Natural killer cell (primary cell): ENCODE data around the gene RHOC. TPM values are rescaled to one million over a fixed set of nuclear protein-coding genes. Genes with fewer than 3 reads are reported as not detected.

Experiments
- ATAC-seq, 3 donors: fragments of 150-1000 bp in 2 of 3; fragments of 200-7000 bp in 1 of 3; cut with Tn5 transposase; 1 replicate in 1 of 3; 2 replicates in 2 of 3; pipeline ENCODE4 v1.10.0; 2021; ENCODE audit warnings: mild to moderate bottlenecking in 2 of 3, moderate library complexity in 2 of 3
- DNase-seq, 2 donors: peaks; one replicate each; pipeline versions ENCODE4 v3.0.0 to v3.0.0-alpha.2; 2013 to 2021; ENCODE audit warnings: mixed read lengths in 1 of 2
- H3K27ac ChIP-seq: one replicate; pipeline ENCODE4 v1.5.1; 2013; ENCODE audit warnings: mild to moderate bottlenecking, low read length
- H3K27me3 ChIP-seq: one replicate; pipeline ENCODE4 v1.6.1; 2013; ENCODE audit warnings: low read length; ENCODE audit not compliant: control insufficient read depth, insufficient read depth
- H3K36me3 ChIP-seq: one replicate; pipeline ENCODE4 v1.6.1; 2013; ENCODE audit warnings: low read length; ENCODE audit not compliant: control insufficient read depth, insufficient read depth
- H3K4me1 ChIP-seq: one replicate; pipeline ENCODE4 v1.6.1; 2013; ENCODE audit warnings: low read length; ENCODE audit not compliant: control insufficient read depth, insufficient read depth
- H3K4me3 ChIP-seq: one replicate; pipeline ENCODE4 v1.5.1; 2013; ENCODE audit warnings: low read length
- H3K9me3 ChIP-seq: one replicate; pipeline ENCODE4 v1.6.1; 2013; ENCODE audit warnings: low read length; ENCODE audit not compliant: control insufficient read depth, insufficient read depth
- H3K27ac Mint-ChIP-seq, 2 donors: one replicate each; pipeline ENCODE4 v1.8.0; 2022; ENCODE audit warnings: mild to moderate bottlenecking in 2 of 2, mixed read lengths in 2 of 2, moderate library complexity in 1 of 2
- H3K27me3 Mint-ChIP-seq, 2 donors: one replicate each; pipeline ENCODE4 v1.8.0; 2022; ENCODE audit warnings: low read depth in 2 of 2, mixed read lengths in 2 of 2
- H3K36me3 Mint-ChIP-seq: one replicate; pipeline ENCODE4 v1.8.0; 2022; ENCODE audit warnings: mixed read lengths
- H3K4me1 Mint-ChIP-seq, 2 donors: one replicate each; pipeline ENCODE4 v1.8.0; 2022; ENCODE audit warnings: mixed read lengths in 2 of 2
- H3K4me3 Mint-ChIP-seq: one replicate; pipeline ENCODE4 v1.8.0; 2022; ENCODE audit warnings: mild to moderate bottlenecking, moderate library complexity, mixed read lengths
- H3K9me3 Mint-ChIP-seq, 2 donors: one replicate each; pipeline ENCODE4 v1.8.0; 2022; ENCODE audit warnings: mixed read lengths in 2 of 2
- WGBS: methylation state at CpG from one replicate; pipeline ENCODE4 v1.1.7; 2013; ENCODE audit warnings: missing lambda C conversion rate; ENCODE audit not compliant: insufficient coverage; 5-methylcytosine and 5-hydroxymethylcytosine counted together
- intact Hi-C: fragments of 100-400 bp; cut with micrococcal nuclease; formaldehyde crosslinking; loops from one replicate; pipeline ENCODE4 v1.14.2; 2022
- total RNA-seq, 4 donors: library from RNA; stranded (reverse); fragments of 120-200 nt in 1 of 4; gene quantifications; one replicate each; pipeline versions ENCODE4 v1.2.3 to v1.2.4, GENCODE V29; 2013 to 2022
- TF ChIP-seq, protein P1 (sequence below): fragments of 200-600 bp; IDR thresholded peaks from one replicate; pipeline ENCODE4 v1.8.0; 2022; ENCODE audit warnings: antibody characterized with exemption

Gene RHOC
- total RNA-seq, 3 donors from 2014 or later (not counting 1 experiment from before 2014, with no cell fraction given): 161 to 199 (median 195) TPM

DNA sequence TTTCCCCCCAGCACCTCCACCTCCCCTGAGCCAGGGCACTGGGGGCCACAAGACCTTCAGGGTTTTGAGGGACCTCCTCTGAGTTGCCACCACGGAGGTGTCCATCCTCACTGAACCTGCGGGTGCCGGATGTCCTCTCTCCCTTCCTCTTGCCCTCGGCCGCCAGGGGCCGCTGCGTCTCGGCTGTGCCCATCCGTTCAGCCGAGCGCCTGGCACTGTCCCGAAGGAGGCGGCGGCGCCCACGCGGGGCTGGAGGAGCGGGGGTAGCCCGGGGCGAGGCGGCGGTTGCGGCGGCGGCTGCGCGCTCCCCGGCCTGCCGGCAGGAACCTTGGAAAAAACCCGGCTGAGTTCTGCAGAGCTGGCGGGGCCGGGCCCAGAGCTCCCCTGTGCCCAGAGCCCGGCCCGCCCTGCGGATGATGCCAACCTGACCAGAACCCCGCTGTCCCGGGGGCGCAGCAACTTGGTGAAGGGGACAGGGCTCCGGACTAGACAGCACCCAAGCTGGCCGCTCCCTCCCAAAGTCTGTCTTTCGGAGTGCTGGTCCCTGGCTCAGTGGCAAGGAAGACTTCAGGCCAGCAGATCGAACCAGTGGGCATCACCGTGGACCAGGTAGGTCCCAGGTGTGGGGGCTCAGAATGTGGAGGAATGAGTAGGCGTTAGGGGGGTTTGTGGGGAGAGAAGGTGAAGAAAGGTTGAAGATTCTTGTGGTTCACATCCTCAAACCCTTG is 11.9 kb upstream of the RHOC start:
- TF ChIP-seq, protein P1, sequence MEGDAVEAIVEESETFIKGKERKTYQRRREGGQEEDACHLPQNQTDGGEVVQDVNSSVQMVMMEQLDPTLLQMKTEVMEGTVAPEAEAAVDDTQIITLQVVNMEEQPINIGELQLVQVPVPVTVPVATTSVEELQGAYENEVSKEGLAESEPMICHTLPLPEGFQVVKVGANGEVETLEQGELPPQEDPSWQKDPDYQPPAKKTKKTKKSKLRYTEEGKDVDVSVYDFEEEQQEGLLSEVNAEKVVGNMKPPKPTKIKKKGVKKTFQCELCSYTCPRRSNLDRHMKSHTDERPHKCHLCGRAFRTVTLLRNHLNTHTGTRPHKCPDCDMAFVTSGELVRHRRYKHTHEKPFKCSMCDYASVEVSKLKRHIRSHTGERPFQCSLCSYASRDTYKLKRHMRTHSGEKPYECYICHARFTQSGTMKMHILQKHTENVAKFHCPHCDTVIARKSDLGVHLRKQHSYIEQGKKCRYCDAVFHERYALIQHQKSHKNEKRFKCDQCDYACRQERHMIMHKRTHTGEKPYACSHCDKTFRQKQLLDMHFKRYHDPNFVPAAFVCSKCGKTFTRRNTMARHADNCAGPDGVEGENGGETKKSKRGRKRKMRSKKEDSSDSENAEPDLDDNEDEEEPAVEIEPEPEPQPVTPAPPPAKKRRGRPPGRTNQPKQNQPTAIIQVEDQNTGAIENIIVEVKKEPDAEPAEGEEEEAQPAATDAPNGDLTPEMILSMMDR: peak; percentile 91
- H3K27ac Mint-ChIP-seq: peak overlapping the region in 1 of 2 donors; percentile 86
- no peak overlapping the region for H3K4me3 Mint-ChIP-seq
- ATAC-seq (peak; percentile 35 to 45 (median 35)), DNase-seq (peak; percentile 74 to 84)
- no peaks in the 10 kb centered on the region for H3K36me3 ChIP-seq
- H3K4me3 ChIP-seq: no peak overlapping the region
- H3K36me3 Mint-ChIP-seq: no peaks in the 10 kb centered on the region
- peaks cover 20 to 37% of the 10 kb centered on the region in 2 donors for H3K4me1 Mint-ChIP-seq
- no peaks in the 10 kb centered on the region for H3K9me3 Mint-ChIP-seq
- no peaks in the 10 kb centered on the region for H3K9me3 ChIP-seq
- peaks cover 42% of the 10 kb centered on the region for H3K4me1 ChIP-seq
- 21% methylated on average over 44 of the region's 44 CpGs for WGBS
- H3K27me3 ChIP-seq: peaks cover 17% of the 10 kb centered on the region
- intact Hi-C loops: loop anchor here (10.0 kb wide), 2 partner anchors 236 to 326 kb away; partner anchors contain the start of gene SLC16A1
- H3K27ac ChIP-seq: no peak overlapping the region
- H3K27me3 Mint-ChIP-seq: peaks cover 0 to 21% of the 10 kb centered on the region in 2 donors

DNA sequence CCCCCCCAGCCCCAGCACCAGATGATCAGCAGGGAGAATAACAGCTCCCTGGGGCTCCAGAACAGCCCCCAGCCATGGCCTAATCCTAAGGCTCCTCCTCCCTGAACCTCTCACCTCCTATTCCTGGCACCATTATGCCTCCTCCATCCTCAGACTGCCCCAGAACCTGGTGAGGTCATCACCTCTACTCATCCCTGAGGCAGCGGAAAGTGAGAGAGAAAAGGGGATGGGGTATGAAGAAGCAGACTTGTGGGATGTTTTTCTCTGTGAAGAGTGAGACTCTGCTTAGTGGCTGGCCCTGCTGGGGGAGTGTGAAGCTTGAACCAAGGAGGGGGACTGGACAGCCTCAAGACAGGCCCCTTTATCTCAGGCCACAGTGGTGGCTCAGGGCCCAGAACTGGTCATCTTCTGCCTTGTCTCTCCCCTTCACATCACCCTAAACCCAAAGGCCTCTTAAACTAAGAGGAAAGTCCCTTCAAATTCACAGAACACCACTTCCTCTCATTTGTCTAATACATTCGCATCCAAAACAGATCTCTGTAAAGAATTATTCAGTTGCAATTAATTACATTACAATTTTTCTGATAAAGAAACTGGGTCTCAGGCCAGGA is 10.4 kb upstream of the RHOC start:
- H3K36me3 ChIP-seq: no peaks in the 10 kb centered on the region
- peaks cover 0 to 16% of the 10 kb centered on the region in 2 donors for H3K27me3 Mint-ChIP-seq
- intact Hi-C loops: loop anchor here (2.0 to 10.0 kb wide), 5 partner anchors 79 to 961 kb away; partner anchors contain the start of genes LRIG2 and SLC16A1
- DNase-seq (no peak), ATAC-seq (no peak)
- no peak overlapping the region for H3K4me3 ChIP-seq
- no peak overlapping the region for H3K4me3 Mint-ChIP-seq
- WGBS: 87% methylated on average over 2 of the region's 2 CpGs
- H3K36me3 Mint-ChIP-seq: no peaks in the 10 kb centered on the region
- TF ChIP-seq, protein P1: no peak
- no peak overlapping the region for H3K27ac Mint-ChIP-seq
- no peak overlapping the region for H3K27ac ChIP-seq
- no peaks in the 10 kb centered on the region for H3K9me3 ChIP-seq
- H3K9me3 Mint-ChIP-seq: no peaks in the 10 kb centered on the region
- H3K4me1 ChIP-seq: peaks cover 38% of the 10 kb centered on the region
- peaks cover 14 to 30% of the 10 kb centered on the region in 2 donors for H3K4me1 Mint-ChIP-seq
- peaks cover 18% of the 10 kb centered on the region for H3K27me3 ChIP-seq

DNA sequence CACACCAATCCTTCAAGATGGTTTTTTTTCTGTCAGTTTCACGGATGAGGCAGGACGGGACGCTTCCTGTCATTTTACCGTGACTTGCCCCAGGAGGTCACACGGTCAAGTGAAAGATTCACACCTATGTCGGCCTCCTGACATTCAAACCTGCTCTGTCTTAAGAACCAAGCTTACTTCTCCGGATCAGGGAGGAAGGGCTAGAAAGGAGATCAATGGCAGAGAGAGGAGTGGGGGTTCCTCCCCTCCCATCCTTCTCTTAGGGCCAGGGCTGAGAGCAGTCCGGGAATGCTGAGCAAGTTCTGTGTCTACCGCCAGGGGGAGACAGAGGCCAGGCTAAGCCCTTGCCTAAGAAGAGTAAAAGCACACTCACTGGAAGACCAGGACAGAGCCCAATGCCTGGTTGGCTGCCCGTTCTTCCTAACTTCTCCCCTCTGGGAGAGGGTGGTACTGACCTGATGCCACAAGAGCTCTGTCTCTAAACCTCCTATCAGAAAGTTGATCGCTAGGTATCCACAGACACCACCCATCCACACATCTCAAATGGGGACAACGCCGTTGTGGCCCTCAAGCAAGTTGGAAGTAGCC is 9.3 kb upstream of the RHOC start:
- intact Hi-C loops: loop anchor here (1.0 to 10.0 kb wide), 6 partner anchors 81 to 963 kb away; partner anchors contain the start of genes LRIG2 and SLC16A1
- peaks cover 0 to 8% of the 10 kb centered on the region in 2 donors for H3K27me3 Mint-ChIP-seq
- H3K27me3 ChIP-seq: peaks cover 18% of the 10 kb centered on the region
- WGBS: 16% methylated on average over 13 of the region's 13 CpGs
- no peaks in the 10 kb centered on the region for H3K36me3 Mint-ChIP-seq
- no peaks in the 10 kb centered on the region for H3K9me3 Mint-ChIP-seq
- H3K27ac ChIP-seq: no peak overlapping the region
- H3K27ac Mint-ChIP-seq: peak overlapping the region; percentile 67 to 87
- TF ChIP-seq, protein P1: peak; percentile 97
- no peaks in the 10 kb centered on the region for H3K36me3 ChIP-seq
- no peaks in the 10 kb centered on the region for H3K9me3 ChIP-seq
- H3K4me3 ChIP-seq: peak overlapping the region; percentile 46
- peaks cover 14 to 29% of the 10 kb centered on the region in 2 donors for H3K4me1 Mint-ChIP-seq
- peaks cover 37% of the 10 kb centered on the region for H3K4me1 ChIP-seq
- peak overlapping the region; percentile 93 for H3K4me3 Mint-ChIP-seq
- DNase-seq (peak; percentile 78 to 93), ATAC-seq (peak; percentile 38 to 58 (median 38))
